Measurements from ENCODE around the gene PALLD.

- TF ChIP-seq TEAD4 (CRISPR knock-in tag; IDR thresholded peaks at IDR 0.05) (no peak), CTCF (IDR thresholded peaks at IDR 0.05) (no peak), MAX (CRISPR knock-in tag; IDR thresholded peaks at IDR 0.05) (no peak), USF2 (CRISPR knock-in tag; IDR thresholded peaks at IDR 0.05) (no peak), NR2C2 (CRISPR knock-in tag; IDR thresholded peaks at IDR 0.05) (no peak), ESRRA (CRISPR knock-in tag; IDR thresholded peaks at IDR 0.05; ENCODE audit: borderline replicate concordance) (no peak), GABPB1 (CRISPR knock-in tag; IDR thresholded peaks at IDR 0.05) (no peak), NFYB (CRISPR knock-in tag; conservative IDR thresholded peaks at IDR 0.05; ENCODE audit: low read depth) (no peak), ZBTB21 (CRISPR knock-in tag; IDR thresholded peaks at IDR 0.05; ENCODE audit: borderline replicate concordance) (no peak), IRF1 (CRISPR knock-in tag; IDR thresholded peaks at IDR 0.05) (no peak), KAT7 (CRISPR knock-in tag; IDR thresholded peaks at IDR 0.05; ENCODE audit: borderline replicate concordance) (no peak)
These were observed 273.0 kb downstream of the PALLD start for GRCh38 chr4:168769837-168770236.

All from WTC11 (cell line).